Panc1 (cell line): ENCODE results near the gene ABTB2. TPM values are rescaled to one million over a fixed set of nuclear protein-coding genes. Genes with fewer than 3 reads are reported as not detected.

Experiments
- ATAC-seq: fragments of 200-7000 bp; cut with Tn5 transposase; 2 replicates; pipeline ENCODE4 v1.9.1; 2020; ENCODE audit warnings: mild to moderate bottlenecking, moderate library complexity
- BruUV-seq: library from RNA; stranded (reverse); fragments of 400-500 nt; replicated peaks from 2 replicates; lab custom pipeline; 2021; lab: Mats Ljungman, UMichigan
- CTCF ChIA-PET: fragments of 300-600 bp; sonication (Branson Sonifier 250); formaldehyde crosslinking; loops from one replicate; lab custom pipeline; 2022; ENCODE audit warnings: antibody characterized with exemption; lab: Charles Lee
- POLR2A ChIA-PET: fragments of 300-600 bp; sonication (Branson Sonifier 250); formaldehyde crosslinking; loops from one replicate; lab custom pipeline; 2022; ENCODE audit warnings: antibody characterized with exemption; lab: Charles Lee
- DNase-seq: peaks from one replicate; pipeline ENCODE4 v3.0.0-alpha.2; 2010; ENCODE audit warnings: low read depth, low spot score
- H3K27ac ChIP-seq: 2 replicates; pipeline ENCODE4 v1.5.1; 2011; ENCODE audit warnings: mild to moderate bottlenecking, low read length, inconsistent platforms
- H3K27me3 ChIP-seq: fragments of 200-500 bp; sonication (Bioruptor generic); 2 replicates; pipeline ENCODE4 v1.6.0; 2014; ENCODE audit warnings: low read length, inconsistent platforms; ENCODE audit not compliant: control insufficient read depth, insufficient read depth
- H3K36me3 ChIP-seq: fragments of 200-500 bp; sonication (Bioruptor generic); 2 replicates; pipeline ENCODE4 v1.5.1; 2014; ENCODE audit warnings: inconsistent platforms, mild to moderate bottlenecking, low read length, moderate library complexity; ENCODE audit not compliant: control insufficient read depth, insufficient read depth
- H3K4me1 ChIP-seq: 2 replicates; pipeline ENCODE4 v1.5.1; 2011; ENCODE audit warnings: inconsistent platforms, mild to moderate bottlenecking, low read length, moderate library complexity; ENCODE audit not compliant: control insufficient read depth, insufficient read depth
- H3K4me3 ChIP-seq, 2 experiments: 2 replicates each; pipeline ENCODE4 v1.5.1; 2011 to 2012; ENCODE audit warnings: low read depth in 2 of 2, low read length in 2 of 2, mild to moderate bottlenecking in 2 of 2, inconsistent platforms in 1 of 2, moderate library complexity in 1 of 2
- H3K9me3 ChIP-seq: fragments of 200-500 bp; sonication (Bioruptor generic); 2 replicates; pipeline ENCODE4 v1.5.1; 2014; ENCODE audit warnings: low read depth, mild to moderate bottlenecking, inconsistent platforms, low read length, moderate library complexity; ENCODE audit not compliant: control insufficient read depth, insufficient read depth
- CTCF ChIP-seq: fragments of 450-650 bp; IDR thresholded peaks from 2 replicates; pipeline ENCODE4 v1.5.1; 2017; ENCODE audit warnings: mild to moderate bottlenecking
- POLR2AphosphoS5 ChIP-seq: IDR thresholded peaks from 2 replicates; pipeline ENCODE4 v1.6.1; 2012; ENCODE audit warnings: mild to moderate bottlenecking, low read depth, low read length, moderate library complexity
- REST ChIP-seq, 2 experiments: IDR thresholded peaks; 2 replicates each; pipeline ENCODE4 v1.6.1; 2011 to 2012; ENCODE audit warnings: low read depth in 2 of 2, control low read depth in 1 of 2, low read length in 1 of 2, mild to moderate bottlenecking in 1 of 2, moderate library complexity in 1 of 2; ENCODE audit not compliant: insufficient read depth in 1 of 2
- SIN3A ChIP-seq: IDR thresholded peaks from 2 replicates; pipeline ENCODE4 v1.6.1; 2012; ENCODE audit warnings: low read depth, mild to moderate bottlenecking, low read length, moderate library complexity, borderline replicate concordance; ENCODE audit not compliant: insufficient read depth
- TCF7L2 ChIP-seq: IDR thresholded peaks from 2 replicates; pipeline ENCODE4 v1.6.1; 2011; ENCODE audit warnings: mild to moderate bottlenecking, low read depth, low read length, inconsistent platforms
- in situ Hi-C: cut with HindIII; loops from 2 replicates; pipeline ENCODE4 v1.10.0; 2016; ENCODE audit warnings: low sequenced_read_pairs, low pct_unique_long_range_greater_than_20kb
- intact Hi-C: fragments of 100-400 bp; cut with micrococcal nuclease; formaldehyde crosslinking; loops from one replicate; pipeline ENCODE4 v1.10.0; 2022; ENCODE audit not compliant: unreplicated experiment
- total RNA-seq: library from RNA; stranded (reverse); gene quantifications from one replicate; pipeline ENCODE4 v1.2.1, GENCODE V29; 2021; ENCODE audit not compliant: unreplicated experiment

Gene ABTB2
- total RNA-seq, 1 experiment from 2014 or later = 22.7 TPM

- H3K27ac ChIP-seq = peak overlapping the region; percentile 49
- intact Hi-C loops = no loop called here
- H3K4me1 ChIP-seq = peaks cover 22% of the 10 kb centered on the region
- TF ChIP-seq TCF7L2 (no peak), REST (IDR thresholded peaks at IDR 0.05; ENCODE audit: insufficient read depth in 1 of 2, low read depth in 2 of 2, low read length in 1 of 2) (no peak), POLR2AphosphoS5 (no peak), CTCF (no peak), SIN3A (no peak)
- in situ Hi-C loops = no loop called here
- H3K4me3 ChIP-seq = no peak overlapping the region
- H3K9me3 ChIP-seq = no peaks in the 10 kb centered on the region
- no peaks in the 10 kb centered on the region for H3K27me3 ChIP-seq
- ATAC-seq (no peak), DNase-seq (no peak)
- ChIA-PET POLR2A (no interaction called here), CTCF (interaction anchor here (0.9 kb wide), 1 partner anchor 10 kb away, joined by 5 read pairs; no protein-coding TSS in a partner anchor)
- no peaks in the 10 kb centered on the region for H3K36me3 ChIP-seq
- BruUV-seq = no TSS peak
These were observed 121.2 kb downstream of the ABTB2 start for GRCh38 chr11:34236572-34236971.

GRCh38 chr11:34235591-34236071 is 122.2 kb downstream of the ABTB2 start:
- ChIA-PET CTCF (interaction anchor here (0.6 kb wide), 1 partner anchor 127 kb away, joined by 3 read pairs; no protein-coding TSS in a partner anchor), POLR2A (no interaction called here)

More at GRCh38 chr11:34235591-34236071, 122.2 kb downstream of the ABTB2 start:
- H3K36me3 ChIP-seq = no peaks in the 10 kb centered on the region
- no TSS peak for BruUV-seq
- H3K27ac ChIP-seq = 0 out of 2 replicates have a peak overlapping the region, but pooled peaks have one; percentile 49
- intact Hi-C loops = no loop called here
- DNase-seq = no peak
- peaks cover 22% of the 10 kb centered on the region for H3K4me1 ChIP-seq
- H3K9me3 ChIP-seq = no peaks in the 10 kb centered on the region
- in situ Hi-C loops = no loop called here
- no peaks in the 10 kb centered on the region for H3K27me3 ChIP-seq
- H3K4me3 ChIP-seq = no peak overlapping the region
- TF ChIP-seq POLR2AphosphoS5 (no peak), REST (IDR thresholded peaks at IDR 0.05; ENCODE audit: insufficient read depth in 1 of 2, low read depth in 2 of 2, low read length in 1 of 2) (no peak)
- ATAC-seq = no peak
